ENCODE measurements around the gene RANBP10.

The RANBP10 gene

DNA sequence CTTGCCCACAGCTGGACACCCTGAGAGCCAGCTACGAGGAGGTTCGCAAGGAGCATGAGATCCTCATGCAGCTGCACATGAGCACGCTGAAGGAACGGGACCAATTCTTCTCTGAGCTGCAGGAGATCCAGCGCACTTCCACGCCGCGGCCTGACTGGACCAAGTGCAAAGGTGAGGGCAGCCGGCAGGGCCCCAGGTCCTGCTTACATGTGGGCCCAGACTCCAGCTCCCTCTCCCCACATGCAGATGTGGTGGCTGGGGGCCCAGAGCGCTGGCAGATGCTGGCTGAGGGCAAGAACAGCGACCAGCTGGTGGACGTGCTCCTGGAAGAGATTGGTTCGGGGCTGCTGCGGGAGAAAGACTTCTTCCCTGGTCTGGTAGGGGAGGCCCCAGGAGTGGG, 19.5 kb upstream of the RANBP10 start:
- DNase-seq (ENCODE audit: extremely low read depth, low read depth): no peak
- TF ChIP-seq, protein P1, sequence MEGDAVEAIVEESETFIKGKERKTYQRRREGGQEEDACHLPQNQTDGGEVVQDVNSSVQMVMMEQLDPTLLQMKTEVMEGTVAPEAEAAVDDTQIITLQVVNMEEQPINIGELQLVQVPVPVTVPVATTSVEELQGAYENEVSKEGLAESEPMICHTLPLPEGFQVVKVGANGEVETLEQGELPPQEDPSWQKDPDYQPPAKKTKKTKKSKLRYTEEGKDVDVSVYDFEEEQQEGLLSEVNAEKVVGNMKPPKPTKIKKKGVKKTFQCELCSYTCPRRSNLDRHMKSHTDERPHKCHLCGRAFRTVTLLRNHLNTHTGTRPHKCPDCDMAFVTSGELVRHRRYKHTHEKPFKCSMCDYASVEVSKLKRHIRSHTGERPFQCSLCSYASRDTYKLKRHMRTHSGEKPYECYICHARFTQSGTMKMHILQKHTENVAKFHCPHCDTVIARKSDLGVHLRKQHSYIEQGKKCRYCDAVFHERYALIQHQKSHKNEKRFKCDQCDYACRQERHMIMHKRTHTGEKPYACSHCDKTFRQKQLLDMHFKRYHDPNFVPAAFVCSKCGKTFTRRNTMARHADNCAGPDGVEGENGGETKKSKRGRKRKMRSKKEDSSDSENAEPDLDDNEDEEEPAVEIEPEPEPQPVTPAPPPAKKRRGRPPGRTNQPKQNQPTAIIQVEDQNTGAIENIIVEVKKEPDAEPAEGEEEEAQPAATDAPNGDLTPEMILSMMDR (IDR thresholded peaks at IDR 0.05; ENCODE audit: low read depth, low read length): no peak

DNA sequence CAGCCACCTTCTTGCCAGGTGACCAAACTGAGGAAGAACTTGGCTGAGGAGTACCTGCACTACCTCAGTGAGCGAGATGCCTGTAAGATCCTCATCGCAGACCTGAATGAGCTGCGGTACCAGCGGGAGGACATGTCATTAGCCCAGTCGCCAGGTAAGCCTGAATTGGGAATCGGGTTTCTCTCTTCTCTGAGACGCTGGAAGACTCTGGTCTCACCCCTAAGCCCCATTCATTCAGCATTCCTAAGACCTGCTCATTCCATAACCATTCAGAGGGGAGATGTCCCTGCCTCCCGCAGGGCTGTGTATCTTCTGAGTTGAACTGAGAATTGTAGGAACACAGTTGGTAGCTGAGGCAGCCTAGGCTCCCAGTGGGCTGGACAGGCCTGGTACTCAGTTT, 18.8 kb upstream of the RANBP10 start:
- no peak for DNase-seq (ENCODE audit: extremely low read depth, low read depth)
- TF ChIP-seq, protein P1 (IDR thresholded peaks at IDR 0.05; ENCODE audit: low read depth, low read length): no peak

DNA sequence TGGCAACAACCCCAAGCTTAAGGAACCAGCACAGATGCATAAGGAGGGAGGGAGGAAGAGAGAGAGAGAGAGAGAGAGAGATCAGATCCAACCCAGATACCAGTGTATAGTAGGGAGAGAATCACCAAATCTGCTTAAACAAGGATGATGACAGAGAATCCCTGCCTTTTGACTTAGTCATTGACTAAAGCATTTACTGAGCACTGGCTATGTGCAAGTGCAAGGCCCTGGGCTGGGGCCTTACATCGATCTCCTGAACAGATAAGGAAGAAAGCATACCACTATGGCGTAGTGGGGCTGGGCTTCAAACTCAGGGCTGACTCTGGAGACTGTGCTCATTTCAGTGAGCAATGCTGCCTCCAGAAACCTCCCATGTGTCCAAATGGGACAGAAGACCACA, 16.2 kb upstream of the RANBP10 start:
- DNase-seq (ENCODE audit: extremely low read depth, low read depth): no peak
- TF ChIP-seq, protein P1 (IDR thresholded peaks at IDR 0.05; ENCODE audit: low read depth, low read length): no peak

DNA sequence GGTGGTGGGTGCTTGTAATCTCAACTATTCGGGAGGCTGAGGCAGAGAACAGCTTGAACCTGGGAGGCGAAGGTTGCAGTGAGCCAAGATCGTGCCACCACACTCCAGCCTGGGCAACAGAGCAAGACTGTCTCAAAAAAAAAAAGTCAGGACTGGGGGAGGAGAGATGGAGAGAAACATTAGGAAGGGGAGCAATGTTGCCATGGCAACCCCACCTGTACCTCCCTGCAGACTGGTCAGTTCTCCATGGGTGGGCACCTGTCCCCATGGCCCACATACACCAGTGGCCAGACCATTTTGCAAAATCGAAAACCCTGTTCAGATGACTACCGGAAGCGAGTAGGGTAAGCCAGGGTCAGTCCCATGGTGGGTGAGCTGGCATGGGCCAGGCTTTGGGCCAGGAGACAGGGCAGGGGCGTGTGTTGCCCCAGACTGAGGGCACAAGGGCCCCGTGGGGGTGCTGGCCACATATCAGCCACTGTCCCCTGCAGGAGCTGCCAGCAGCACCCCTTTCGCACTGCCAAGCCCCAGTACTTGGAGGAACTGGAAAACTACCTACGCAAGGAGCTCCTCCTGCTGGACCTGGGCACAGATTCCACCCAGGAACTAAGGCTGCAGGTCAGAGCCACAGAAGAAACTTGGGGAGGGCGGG, 14.4 kb upstream of the RANBP10 start:
- no peak for DNase-seq (ENCODE audit: extremely low read depth, low read depth)
- TF ChIP-seq, protein P1 (IDR thresholded peaks at IDR 0.05; ENCODE audit: low read depth, low read length): no peak

DNA sequence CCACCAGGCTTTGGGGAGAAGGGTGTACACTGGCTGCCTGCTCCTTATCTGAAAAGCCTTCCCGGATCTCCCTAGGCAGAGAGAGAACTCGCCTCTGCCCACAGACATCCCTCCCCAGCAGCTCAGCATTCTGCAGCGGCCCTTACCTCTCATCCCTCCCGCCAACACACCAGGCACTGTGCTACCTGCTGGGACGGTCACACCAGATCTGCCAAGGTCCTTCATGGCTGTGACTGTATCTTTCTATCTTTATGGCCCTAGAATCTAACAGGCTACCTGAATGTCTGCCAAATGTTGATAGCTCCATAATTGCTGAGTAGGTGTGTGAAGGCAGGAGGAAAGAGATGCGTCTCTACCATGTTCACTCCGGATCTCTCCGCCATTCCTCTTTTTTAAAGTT, 8.2 kb upstream of the RANBP10 start:
- no peak for DNase-seq (ENCODE audit: extremely low read depth, low read depth)
- TF ChIP-seq, protein P1 (IDR thresholded peaks at IDR 0.05; ENCODE audit: low read depth, low read length): no peak

DNA sequence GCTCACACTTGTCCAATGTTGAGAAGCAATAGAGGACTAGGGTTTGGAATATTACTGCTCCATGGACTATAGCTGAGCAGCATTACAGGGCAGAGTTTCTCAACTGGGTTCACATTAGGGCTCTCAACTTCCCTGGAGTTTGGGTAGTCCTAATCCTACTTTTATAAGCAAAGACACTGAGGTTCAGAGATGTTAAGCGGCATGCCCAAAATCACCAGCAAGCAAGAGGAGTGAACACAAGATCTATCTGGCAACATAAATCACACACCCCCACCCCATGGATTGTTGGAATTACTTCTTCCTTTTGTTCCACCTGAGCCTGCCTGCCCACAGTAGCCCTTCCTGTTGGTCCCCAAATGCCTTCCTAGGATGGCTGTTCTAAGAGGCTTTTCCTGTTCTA, 5.5 kb upstream of the RANBP10 start:
- DNase-seq (ENCODE audit: extremely low read depth, low read depth): no peak
- TF ChIP-seq, protein P1 (IDR thresholded peaks at IDR 0.05; ENCODE audit: low read depth, low read length): no peak

DNA sequence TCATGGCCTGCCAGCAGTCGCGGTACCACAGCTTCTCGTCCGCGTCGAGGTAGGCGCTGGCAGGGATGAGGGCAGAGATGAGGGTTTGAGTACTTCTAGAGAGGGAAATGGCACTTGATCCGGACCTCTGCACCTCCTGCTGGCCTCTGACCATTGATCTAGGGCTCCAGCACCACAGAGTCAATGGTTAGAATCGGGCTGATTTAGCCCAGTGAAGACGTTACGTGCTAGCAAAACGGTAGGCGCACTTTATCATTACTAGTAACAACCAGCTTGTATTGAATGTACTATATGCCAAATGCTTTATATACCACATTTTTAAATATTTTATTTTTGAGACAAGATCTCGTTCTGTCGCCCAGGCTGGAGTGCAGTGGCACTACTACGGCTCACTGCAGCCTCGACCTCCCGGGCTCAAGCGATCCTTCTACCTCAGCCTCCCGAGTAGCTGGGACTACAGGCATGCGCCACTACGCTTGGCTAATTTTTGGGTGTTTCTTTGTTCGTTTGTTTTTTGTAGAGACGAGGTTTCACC, 855 bp upstream of the RANBP10 start:
- TF ChIP-seq, protein P1 (IDR thresholded peaks at IDR 0.05; ENCODE audit: low read depth, low read length): peak; percentile 23
- DNase-seq (ENCODE audit: extremely low read depth, low read depth): no peak
